ENCODE results near the gene CLEC9A. TPM values are rescaled to one million over a fixed set of nuclear protein-coding genes. Genes with fewer than 3 reads are reported as not detected.
A peak's percentile ranks its signal among the peaks of the same experiment; 100 is the strongest.

CLEC9A gene
- total and polyA plus RNA-seq, 4 donors: 0.03 to 0.14 TPM; not detected in 2

GRCh38 chr12:10067264-10067663, 36.8 kb downstream of the CLEC9A start (continued):
- no peak for TF ChIP-seq MAX (IDR thresholded peaks at IDR 0.05)

- no peaks in the 10 kb centered on the region for H3K27me3 ChIP-seq (ENCODE audit: control insufficient read depth in 4 of 4, insufficient read depth in 4 of 4, low read length in 3 of 4)
- H3K4me1 ChIP-seq (ENCODE audit: control insufficient read depth in 4 of 4, insufficient read depth in 4 of 4, low read length in 3 of 4): no peaks in the 10 kb centered on the region
- H3K9ac ChIP-seq (ENCODE audit: low read depth in 1 of 2, low read length in 2 of 2): no peak overlapping the region
- WGBS: 48% methylated on average over 3 of the region's 3 CpGs
- TF ChIP-seq REST (IDR thresholded peaks at IDR 0.05) (no peak), NR2F2 (IDR thresholded peaks at IDR 0.05) (peak; percentile 76), CTCF (IDR thresholded peaks at IDR 0.05; ENCODE audit: low read depth, low read length, missing input control) (no peak), SP1 (IDR thresholded peaks at IDR 0.05) (peak; percentile 10), TAF1 (conservative IDR thresholded peaks at IDR 0.05) (no peak)
- H3K27ac ChIP-seq (ENCODE audit: low read depth in 1 of 2, low read length in 2 of 2): peak overlapping the region; percentile 33 to 75
- H3K9me3 ChIP-seq (ENCODE audit: control insufficient read depth in 4 of 4, low read length in 3 of 4): no peaks in the 10 kb centered on the region
- H3K36me3 ChIP-seq (ENCODE audit: control insufficient read depth in 4 of 4, insufficient read depth in 3 of 4, low read depth in 1 of 4, low read length in 3 of 4): no peaks in the 10 kb centered on the region
- DNase-seq (ENCODE audit: low spot score): no peak
- H3K4me3 ChIP-seq (ENCODE audit: low read depth in 1 of 3, low read length in 3 of 3): no peak overlapping the region
These were observed 37.5 kb downstream of the CLEC9A start for GRCh38 chr12:10067942-10068341.

- TF ChIP-seq ZBTB33 (IDR thresholded peaks at IDR 0.05) (no peak), JUND (IDR thresholded peaks at IDR 0.05) (no peak), SP1 (IDR thresholded peaks at IDR 0.05) (no peak), HNF4A (conservative IDR thresholded peaks at IDR 0.05) (no peak), CTCF (IDR thresholded peaks at IDR 0.05; ENCODE audit: low read depth, low read length, missing input control) (no peak), MAX (IDR thresholded peaks at IDR 0.05) (no peak), TAF1 (conservative IDR thresholded peaks at IDR 0.05) (no peak), YY1 (IDR thresholded peaks at IDR 0.05) (no peak), GABPA (IDR thresholded peaks at IDR 0.05 in 1 of 2, conservative IDR thresholded peaks at IDR 0.05 in 1 of 2) (no peak), ATF3 (IDR thresholded peaks at IDR 0.05) (no peak), EGR1 (IDR thresholded peaks at IDR 0.05; ENCODE audit: low read depth in 2 of 2) (no peak), REST (IDR thresholded peaks at IDR 0.05) (no peak), FOXA2 (IDR thresholded peaks at IDR 0.05) (no peak)
- 48% methylated on average over 1 of the region's 1 CpG for WGBS
- H3K9ac ChIP-seq (ENCODE audit: low read depth in 1 of 2, low read length in 2 of 2): no peak overlapping the region
- H3K36me3 ChIP-seq (ENCODE audit: control insufficient read depth in 4 of 4, insufficient read depth in 3 of 4, low read depth in 1 of 4, low read length in 3 of 4): no peaks in the 10 kb centered on the region
- no peak overlapping the region for H3K4me3 ChIP-seq (ENCODE audit: low read depth in 1 of 3, low read length in 3 of 3)
- H3K4me1 ChIP-seq (ENCODE audit: control insufficient read depth in 4 of 4, insufficient read depth in 4 of 4, low read length in 3 of 4): no peaks in the 10 kb centered on the region
- H3K9me3 ChIP-seq (ENCODE audit: control insufficient read depth in 4 of 4, low read length in 3 of 4): no peaks in the 10 kb centered on the region
- no peaks in the 10 kb centered on the region for H3K27me3 ChIP-seq (ENCODE audit: control insufficient read depth in 4 of 4, insufficient read depth in 4 of 4, low read length in 3 of 4)
- DNase-seq (ENCODE audit: low spot score): no peak
- H3K27ac ChIP-seq (ENCODE audit: low read depth in 1 of 2, low read length in 2 of 2): peak overlapping the region; percentile 33 to 75
These were observed 38.2 kb downstream of the CLEC9A start for GRCh38 chr12:10068644-10069043.
